Measurements from ENCODE around the gene TNN. TPM values are rescaled to one million over a fixed set of nuclear protein-coding genes. Genes with fewer than 3 reads are reported as not detected.

Gene TNN
- total and polyA plus RNA-seq, 2 experiments from 2014 or later: not detected

DNA sequence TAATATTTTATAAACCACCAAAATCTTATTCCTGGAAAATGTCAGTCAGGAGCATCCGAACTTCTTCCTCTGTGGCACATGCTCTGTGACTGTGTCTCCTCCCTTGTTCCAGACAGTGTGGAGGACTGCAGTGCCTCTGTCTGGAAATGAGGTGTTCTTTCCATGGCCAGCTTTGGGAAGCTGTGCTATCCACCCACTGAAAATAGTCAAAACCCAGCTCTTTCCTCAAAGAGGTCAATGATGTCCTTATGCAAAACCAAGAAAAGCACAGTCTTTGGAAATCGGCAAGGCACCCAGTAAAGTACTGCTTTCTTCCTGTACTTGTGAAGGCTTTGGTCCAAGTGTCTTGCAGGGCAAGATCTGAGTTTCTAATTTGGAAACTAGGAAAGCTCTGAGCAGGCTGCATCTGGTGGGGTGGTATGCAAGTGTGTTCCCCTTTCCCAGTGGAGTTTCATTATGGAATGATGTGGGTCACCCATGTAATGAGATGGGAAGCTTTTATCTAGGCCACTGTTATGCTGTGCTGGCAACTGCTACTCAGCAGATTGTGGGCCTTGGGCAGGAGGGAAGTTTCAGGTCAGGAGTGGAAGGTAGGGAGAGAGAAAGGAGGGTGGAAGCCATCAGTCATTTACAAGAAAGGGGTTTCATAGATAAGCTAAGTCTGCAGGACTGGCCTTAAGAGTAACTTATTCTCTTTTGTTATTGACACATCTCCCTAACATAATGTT is 119.0 kb downstream of the TNN start:
- Histone ChIP-seq H3K4me2 (ENCODE audit: unreplicated experiment) (no peak overlapping the region), H3F3A (ENCODE audit: insufficient read depth) (no peaks in the 10 kb centered on the region), H3K4me3 (no peak overlapping the region), H3K27me3 (replicated peaks; ENCODE audit: insufficient read depth) (peaks cover 13% of the 10 kb centered on the region), H4K20me1 (ENCODE audit: insufficient read depth) (no peaks in the 10 kb centered on the region), H3K27ac (no peak overlapping the region), H3K9ac (no peak overlapping the region), H2AFZ (no peak overlapping the region), H3K4me1 (ENCODE audit: insufficient read depth) (no peaks in the 10 kb centered on the region), H3K79me2 (ENCODE audit: insufficient read depth) (no peaks in the 10 kb centered on the region), H3K9me3 (ENCODE audit: low read depth) (no peaks in the 10 kb centered on the region), H3K9me2 (ENCODE audit: insufficient read depth) (no peaks in the 10 kb centered on the region), H3K36me3 (ENCODE audit: low read depth) (no peaks in the 10 kb centered on the region)
- in situ Hi-C loops (cut with MboI): no loop called here
- no peak for DNase-seq
- 19 to 30% methylated on average over 2 of the region's 2 CpGs for WGBS, 2 experiments (ENCODE audit: low coverage in 1 of 2, low lambda C conversion rate in 2 of 2, missing lambda C conversion rate in 2 of 2)
- TF ChIP-seq EZH2 (IDR thresholded peaks at IDR 0.05; ENCODE audit: insufficient read depth, poor library complexity, severe bottlenecking) (no peak), EZH2phosphoT487 (IDR thresholded peaks at IDR 0.05; ENCODE audit: insufficient read depth, low read depth) (no peak)

GRCh38 chr1:175188936-175189335 is 121.3 kb downstream of the TNN start:
- Histone ChIP-seq H3K4me2 (ENCODE audit: unreplicated experiment) (no peak overlapping the region), H3K4me1 (ENCODE audit: insufficient read depth) (peaks cover 7% of the 10 kb centered on the region; the same call in 1 of the 2 replicates), H2AFZ (no peak overlapping the region), H3K27ac (no peak overlapping the region), H4K20me1 (ENCODE audit: insufficient read depth) (no peaks in the 10 kb centered on the region), H3K36me3 (ENCODE audit: low read depth) (no peaks in the 10 kb centered on the region), H3K79me2 (ENCODE audit: insufficient read depth) (no peaks in the 10 kb centered on the region), H3F3A (ENCODE audit: insufficient read depth) (no peaks in the 10 kb centered on the region), H3K27me3 (replicated peaks; ENCODE audit: insufficient read depth) (peaks cover 19% of the 10 kb centered on the region), H3K9ac (no peak overlapping the region), H3K9me2 (ENCODE audit: insufficient read depth) (no peaks in the 10 kb centered on the region), H3K4me3 (no peak overlapping the region), H3K9me3 (ENCODE audit: low read depth) (no peaks in the 10 kb centered on the region)
- TF ChIP-seq EZH2phosphoT487 (IDR thresholded peaks at IDR 0.05; ENCODE audit: insufficient read depth, low read depth): no peak
- TF ChIP-seq EZH2 (IDR thresholded peaks at IDR 0.05; ENCODE audit: insufficient read depth, poor library complexity, severe bottlenecking): no peak
- WGBS, 2 experiments (ENCODE audit: low coverage in 1 of 2, low lambda C conversion rate in 2 of 2, missing lambda C conversion rate in 2 of 2): 27 to 41% methylated on average over 2 of the region's 2 CpGs
- no peak for DNase-seq
- in situ Hi-C loops (cut with MboI): no loop called here

DNA sequence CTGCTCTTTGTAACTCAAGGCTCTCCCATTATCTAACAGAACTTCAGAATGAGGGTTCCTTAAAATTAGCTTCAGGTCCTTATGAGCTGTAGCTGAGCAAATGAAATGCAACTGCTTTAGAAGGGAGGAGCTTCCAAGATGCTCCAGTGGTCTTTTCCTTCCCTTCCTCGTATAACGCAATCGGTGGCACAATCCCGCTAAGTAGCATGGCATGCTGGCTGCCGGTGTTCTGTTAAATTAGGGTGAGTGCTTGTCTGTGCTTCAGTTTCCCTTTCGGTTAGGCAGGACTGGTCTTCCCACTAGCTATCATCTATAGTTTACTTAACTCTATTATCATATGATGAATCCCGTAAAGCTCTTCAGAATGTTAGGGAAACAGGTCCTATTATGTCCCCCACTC is 124.0 kb downstream of the TNN start:
- H3F3A ChIP-seq (ENCODE audit: insufficient read depth): no peaks in the 10 kb centered on the region
- H3K9me2 ChIP-seq (ENCODE audit: insufficient read depth): no peaks in the 10 kb centered on the region
- TF ChIP-seq EZH2 (IDR thresholded peaks at IDR 0.05; ENCODE audit: insufficient read depth, poor library complexity, severe bottlenecking) (no peak), EZH2phosphoT487 (IDR thresholded peaks at IDR 0.05; ENCODE audit: insufficient read depth, low read depth) (no peak)
- no peaks in the 10 kb centered on the region for H3K9me3 ChIP-seq (ENCODE audit: low read depth)
- no peak overlapping the region for H3K9ac ChIP-seq
- peak overlapping the region; percentile 71; the same call in 1 of the 2 replicates for H2AFZ ChIP-seq
- H3K4me3 ChIP-seq: peak overlapping the region; percentile 68
- DNase-seq: peak; percentile 4
- WGBS, 2 experiments (ENCODE audit: low coverage in 1 of 2, low lambda C conversion rate in 2 of 2, missing lambda C conversion rate in 2 of 2): 46 to 49% methylated on average over 7 of the region's 7 CpGs
- H3K4me2 ChIP-seq (ENCODE audit: unreplicated experiment): peak overlapping the region; percentile 84
- in situ Hi-C loops (cut with MboI): no loop called here
- no peaks in the 10 kb centered on the region for H3K79me2 ChIP-seq (ENCODE audit: insufficient read depth)
- no peaks in the 10 kb centered on the region for H3K36me3 ChIP-seq (ENCODE audit: low read depth)
- peaks cover 7% of the 10 kb centered on the region; the same call in 1 of the 2 replicates for H3K4me1 ChIP-seq (ENCODE audit: insufficient read depth)
- no peaks in the 10 kb centered on the region for H4K20me1 ChIP-seq (ENCODE audit: insufficient read depth)
- H3K27ac ChIP-seq: no peak overlapping the region
- peaks cover 26% of the 10 kb centered on the region for H3K27me3 ChIP-seq (replicated peaks; ENCODE audit: insufficient read depth)

DNA sequence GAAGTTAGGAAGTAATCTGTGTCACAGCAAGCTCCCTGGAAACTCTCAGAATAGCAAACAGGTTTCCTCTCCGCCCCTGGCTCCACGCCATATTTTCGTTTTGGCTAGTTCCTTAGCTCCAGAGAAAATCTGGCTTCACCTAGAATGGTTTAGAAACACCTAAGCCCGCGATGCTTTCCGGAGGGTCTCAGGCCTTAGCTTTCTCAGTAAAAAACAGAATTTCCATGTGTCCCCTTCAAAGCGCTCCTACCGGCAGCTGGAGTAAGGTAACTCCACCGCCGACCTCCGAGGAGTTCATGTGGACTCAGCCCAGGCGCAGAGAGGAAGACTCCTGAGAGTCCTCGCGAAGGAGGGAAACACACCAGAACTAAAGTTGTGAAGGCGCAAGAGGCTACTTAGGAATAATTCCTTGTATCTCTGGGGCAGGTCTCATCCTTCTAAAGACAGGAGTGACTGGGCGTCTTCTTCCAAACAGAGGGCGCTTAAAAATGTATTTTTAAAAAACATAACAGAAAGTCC is 124.5 kb downstream of the TNN start:
- Histone ChIP-seq H3F3A (ENCODE audit: insufficient read depth) (no peaks in the 10 kb centered on the region), H3K36me3 (ENCODE audit: low read depth) (no peaks in the 10 kb centered on the region), H3K27ac (no peak overlapping the region), H3K9ac (no peak overlapping the region), H3K27me3 (replicated peaks; ENCODE audit: insufficient read depth) (peaks cover 26% of the 10 kb centered on the region), H2AFZ (peak overlapping the region; percentile 71), H4K20me1 (ENCODE audit: insufficient read depth) (no peaks in the 10 kb centered on the region), H3K4me2 (ENCODE audit: unreplicated experiment) (peak overlapping the region; percentile 84), H3K9me3 (ENCODE audit: low read depth) (no peaks in the 10 kb centered on the region), H3K9me2 (ENCODE audit: insufficient read depth) (no peaks in the 10 kb centered on the region), H3K4me1 (ENCODE audit: insufficient read depth) (peaks cover 7% of the 10 kb centered on the region; the same call in 1 of the 2 replicates), H3K79me2 (ENCODE audit: insufficient read depth) (no peaks in the 10 kb centered on the region), H3K4me3 (peak overlapping the region; percentile 68)
- 4% methylated on average over 17 of the region's 17 CpGs for WGBS, 2 experiments (ENCODE audit: low coverage in 1 of 2, low lambda C conversion rate in 2 of 2, missing lambda C conversion rate in 2 of 2)
- peak; percentile 37 for DNase-seq
- in situ Hi-C loops (cut with MboI): no loop called here
- TF ChIP-seq EZH2 (IDR thresholded peaks at IDR 0.05; ENCODE audit: insufficient read depth, poor library complexity, severe bottlenecking): peak; percentile 22
- TF ChIP-seq EZH2phosphoT487 (IDR thresholded peaks at IDR 0.05; ENCODE audit: insufficient read depth, low read depth): no peak
